ENCODE data around the gene PLAU. TPM values are rescaled to one million over a fixed set of nuclear protein-coding genes. Genes with fewer than 3 reads are reported as not detected.

The PLAU gene
- total and polyA plus RNA-seq, 9 of the 15 experiments (the other 6 are each of a cell fraction or from before 2014, with no cell fraction given), result 2.1 to 16.9 (median 3.3) TPM

GRCh38 chr10:73940634-73941221 lies 29.8 kb downstream of the PLAU start (continued):
- TF ChIP-seq TOE1 (IDR thresholded peaks at IDR 0.05; ENCODE audit: borderline replicate concordance) (peak; percentile 72; the same call in 1 of the 2 replicates), TOE1 (CRISPR knock-in tag; IDR thresholded peaks at IDR 0.05; ENCODE audit: borderline replicate concordance, low read depth) (0 out of 2 replicates have a peak, but pooled peaks have one; percentile 80), ESRRA (IDR thresholded peaks at IDR 0.05; ENCODE audit: borderline replicate concordance, low read depth) (peak; percentile 71), ZNF165 (CRISPR knock-in tag; IDR thresholded peaks at IDR 0.05; ENCODE audit: borderline replicate concordance) (no peak), ARID1B (IDR thresholded peaks at IDR 0.05) (peak; percentile 73), ZC3H8 (IDR thresholded peaks at IDR 0.05) (no peak), ZNF79 (CRISPR knock-in tag; IDR thresholded peaks at IDR 0.05; ENCODE audit: low read depth) (0 out of 2 replicates have a peak, but pooled peaks have one; percentile 41), E2F5 (CRISPR knock-in tag; IDR thresholded peaks at IDR 0.05) (no peak), TRIM28 (IDR thresholded peaks at IDR 0.05) (peak; percentile 65; the same call in 1 of the 2 replicates), ZNF584 (CRISPR knock-in tag; IDR thresholded peaks at IDR 0.05; ENCODE audit: low read depth) (peak; percentile 68; the same call in 1 of the 2 replicates), NFATC3 (IDR thresholded peaks at IDR 0.05) (peak; percentile 37; the same call in 1 of the 2 replicates), ZNF586 (CRISPR knock-in tag; conservative IDR thresholded peaks at IDR 0.05) (no peak), TRIM24 (IDR thresholded peaks at IDR 0.05) (peak in 1 of 2 experiments; percentile 65; a peak in 2 of 4 replicates), GATAD2B (IDR thresholded peaks at IDR 0.05; ENCODE audit: borderline replicate concordance) (peak; percentile 56; the same call in 1 of the 2 replicates), SMAD3 (CRISPR knock-in tag; conservative IDR thresholded peaks at IDR 0.05) (0 out of 2 replicates have a peak, but pooled peaks have one; percentile 18), DACH1 (IDR thresholded peaks at IDR 0.05; ENCODE audit: partially characterized antibody) (peak; percentile 31), ZNF384 (IDR thresholded peaks at IDR 0.05; ENCODE audit: low read depth, low read length) (peak; percentile 64), DMBX1 (CRISPR knock-in tag; IDR thresholded peaks at IDR 0.05; ENCODE audit: borderline replicate concordance) (no peak), RBFOX2 (IDR thresholded peaks at IDR 0.05; ENCODE audit: low read depth, low read length) (peak; percentile 84), SP2 (IDR thresholded peaks at IDR 0.05; ENCODE audit: extremely low read depth, low read depth, low read length, poor library complexity, severe bottlenecking) (peak; percentile 50), SMC3 (conservative IDR thresholded peaks at IDR 0.05; ENCODE audit: insufficient read depth, low read depth, low read length) (peak; percentile 97), RBM25 (IDR thresholded peaks at IDR 0.05; ENCODE audit: low read depth, low read length, severe bottlenecking) (no peak), EGR1 (conservative IDR thresholded peaks at IDR 0.05) (peak; percentile 85), ZFP36 (IDR thresholded peaks at IDR 0.05; ENCODE audit: low read depth, low read length, partially characterized antibody) (peak; percentile 44), ZBTB12 (CRISPR knock-in tag; IDR thresholded peaks at IDR 0.05) (no peak)

Measured in K562 (cell line).